CD14-positive monocyte (primary cell): ENCODE data around the gene SLC6A12. TPM values are rescaled to one million over a fixed set of nuclear protein-coding genes. Genes with fewer than 3 reads are reported as not detected.

Experiments
- DNase-seq, 3 donors: peaks; one replicate each; pipeline ENCODE4 v3.0.0-alpha.2; 2011 to 2022
- H2AFZ ChIP-seq: 2 replicates; pipeline ENCODE4 v1.6.0; 2012; ENCODE audit warnings: mild to moderate bottlenecking, low read depth, low read length, inconsistent platforms; ENCODE audit not compliant: insufficient read depth, poor library complexity, severe bottlenecking
- H3K27ac ChIP-seq, 2 donors: 1 replicate in 1 of 2; 2 replicates in 1 of 2; pipeline ENCODE4 v1.5.1; 2012 to 2013; ENCODE audit warnings: low read length in 2 of 2, control low read depth in 1 of 2, inconsistent platforms in 1 of 2, low read depth in 1 of 2, mild to moderate bottlenecking in 1 of 2
- H3K27me3 ChIP-seq, 2 donors: one replicate each; pipeline versions ENCODE4 v1.6.0 to v1.6.1; 2011 to 2013; ENCODE audit warnings: low read length in 2 of 2; ENCODE audit not compliant: control insufficient read depth in 2 of 2, insufficient read depth in 2 of 2
- H3K36me3 ChIP-seq, 2 donors: replicated peaks in 1 of 2; 1 replicate in 1 of 2; 2 replicates in 1 of 2; pipeline versions ENCODE4 v1.5.1 to v1.6.1; 2012 to 2013; ENCODE audit warnings: low read length in 2 of 2, control low read depth in 1 of 2, inconsistent platforms in 1 of 2, mild to moderate bottlenecking in 1 of 2; ENCODE audit not compliant: insufficient read depth in 2 of 2, control insufficient read depth in 1 of 2
- H3K4me1 ChIP-seq, 2 donors: 1 replicate in 1 of 2; 2 replicates in 1 of 2; pipeline versions ENCODE4 v1.5.1 to v1.6.1; 2012 to 2013; ENCODE audit warnings: low read length in 2 of 2, control low read depth in 1 of 2, inconsistent platforms in 1 of 2, mild to moderate bottlenecking in 1 of 2, moderate library complexity in 1 of 2; ENCODE audit not compliant: insufficient read depth in 2 of 2, control insufficient read depth in 1 of 2
- H3K4me2 ChIP-seq: replicated peaks from 2 replicates; pipeline ENCODE3; 2012; ENCODE audit warnings: low read length, moderate library complexity, mild to moderate bottlenecking; ENCODE audit not compliant: poor library complexity, severe bottlenecking; ENCODE audit errors: extremely low read depth
- H3K4me3 ChIP-seq, 3 experiments: fragments of 200-600 bp in 1 of 3; sonication (generic) in 1 of 3; replicated peaks in 1 of 3; 1 replicate in 2 of 3; 2 replicates in 1 of 3; pipeline ENCODE4 v1.5.1; 2011 to 2013; ENCODE audit warnings: low read length in 3 of 3, mild to moderate bottlenecking in 3 of 3, control low read depth in 2 of 3, low read depth in 2 of 3, inconsistent platforms in 1 of 3, moderate library complexity in 1 of 3
- H3K79me2 ChIP-seq: 2 replicates; pipeline ENCODE4 v1.6.0; 2012; ENCODE audit warnings: mild to moderate bottlenecking, control low read depth, inconsistent platforms, low read length, moderate library complexity; ENCODE audit not compliant: insufficient read depth
- H3K9ac ChIP-seq: 2 replicates; pipeline ENCODE4 v1.6.0; 2017; ENCODE audit warnings: low read length, mild to moderate bottlenecking; ENCODE audit not compliant: insufficient read depth, poor library complexity, severe bottlenecking
- H3K9me3 ChIP-seq, 2 donors: replicated peaks in 1 of 2; 1 replicate in 1 of 2; 2 replicates in 1 of 2; pipeline versions ENCODE4 v1.5.1 to v1.6.1; 2012 to 2013; ENCODE audit warnings: low read length in 2 of 2, control low read depth in 1 of 2; ENCODE audit not compliant: control insufficient read depth in 1 of 2, insufficient read depth in 1 of 2
- H4K20me1 ChIP-seq: 2 replicates; pipeline ENCODE4 v1.6.0; 2012; ENCODE audit warnings: mild to moderate bottlenecking, low read length, control low read depth, moderate library complexity; ENCODE audit not compliant: insufficient read depth
- H3K27ac Mint-ChIP-seq, 7 donors: one replicate each; pipeline ENCODE4 v1.8.0; 2020; ENCODE audit warnings: mild to moderate bottlenecking in 7 of 7, mixed read lengths in 7 of 7, moderate library complexity in 6 of 7, inconsistent platforms in 2 of 7
- H3K27me3 Mint-ChIP-seq, 3 donors: one replicate each; pipeline ENCODE4 v1.8.0; 2021 to 2022; ENCODE audit warnings: low read depth in 3 of 3, mild to moderate bottlenecking in 3 of 3, mixed read lengths in 3 of 3, moderate library complexity in 3 of 3, inconsistent platforms in 1 of 3
- H3K36me3 Mint-ChIP-seq, 2 donors: one replicate each; pipeline ENCODE4 v1.8.0; 2020; ENCODE audit warnings: mixed read lengths in 2 of 2, inconsistent platforms in 1 of 2, mild to moderate bottlenecking in 1 of 2
- H3K4me1 Mint-ChIP-seq: one replicate; pipeline ENCODE4 v1.8.0; 2020; ENCODE audit warnings: mild to moderate bottlenecking, mixed read lengths
- H3K4me3 Mint-ChIP-seq, 2 donors: one replicate each; pipeline ENCODE4 v1.8.0; 2020; ENCODE audit warnings: mild to moderate bottlenecking in 2 of 2, mixed read lengths in 2 of 2, moderate library complexity in 1 of 2
- H3K9me3 Mint-ChIP-seq, 7 donors: one replicate each; pipeline ENCODE4 v1.8.0; 2020 to 2022; ENCODE audit warnings: mixed read lengths in 7 of 7, mild to moderate bottlenecking in 6 of 7, moderate library complexity in 6 of 7, inconsistent platforms in 2 of 7
- CTCF ChIP-seq: fragments of 200-600 bp; IDR thresholded peaks from one replicate; pipeline ENCODE4 v1.8.0; 2022; ENCODE audit warnings: antibody characterized with exemption, mild to moderate bottlenecking
- WGBS: methylation state at CpG from one replicate; pipeline ENCODE4 v1.1.5; 2013; ENCODE audit warnings: missing lambda C conversion rate; ENCODE audit not compliant: insufficient coverage; 5-methylcytosine and 5-hydroxymethylcytosine counted together
- intact Hi-C, 2 donors: fragments of 100-400 bp; cut with micrococcal nuclease; formaldehyde crosslinking; loops; one replicate each; pipeline versions ENCODE4 v1.15.0 to v1.15.1; 2023
- polyA minus RNA-seq: library from RNA; depleted of rRNA, polyadenylated mRNA; stranded (reverse); fragments of >200 nt; gene quantifications from 2 replicates; pipeline ENCODE4 v1.2.3, GENCODE V29; 2012
- polyA plus RNA-seq, 3 donors: library from polyadenylated mRNA; depleted of rRNA in 1 of 3; unstranded in 2 of 3; stranded (reverse) in 1 of 3; fragments of 300-500 nt in 2 of 3; fragments of >200 nt in 1 of 3; fragmentation: Illumina TruSeq in 2 of 3; gene quantifications; 1 replicate in 2 of 3; 2 replicates in 1 of 3; pipeline ENCODE4 v1.2.3, GENCODE V29; 2012 to 2021
- total RNA-seq, 12 experiments: library from RNA in 1 of 12; stranded (reverse) in 1 of 12; fragments of 120-200 nt in 1 of 12; gene quantifications; one replicate each; pipeline ENCODE4 v1.2.4 and lab custom pipeline; 2013 to 2026; ENCODE audit warnings: mixed read lengths in 6 of 12, inconsistent platforms in 1 of 12

The SLC6A12 gene
- total RNA-seq (2013), result 8.9 TPM
- polyA plus RNA-seq (1 to 10 TPM; 5.7 to 8.3 (median 8.0) TPM), polyA minus RNA-seq (9.6 and 13.7 TPM in 2 replicates), total RNA-seq (lab: John Stamatoyannopoulos, UW) (1.6 to 8.0 (median 5.3) reads per million in 11 experiments)

- peaks cover 12 to 18% of the 10 kb centered on the region in 2 donors for H3K36me3 Mint-ChIP-seq
- H3K4me3 ChIP-seq, result peak within 1 kb of the TSS; percentile 48 to 81 (median 64)
- peaks cover 0 to 12% of the 10 kb centered on the region in 2 donors for H3K36me3 ChIP-seq
- peaks cover 43 to 46% of the 10 kb centered on the region in 2 donors for H3K4me1 ChIP-seq
- H3K79me2 ChIP-seq, result no peaks in the 10 kb centered on the region
- H3K4me3 Mint-ChIP-seq, result peak within 1 kb of the TSS; percentile 87 to 96
- WGBS, result 20% methylated on average over 6 of the region's 14 CpGs
- peaks cover 0 to 6% (median 3%) of the 10 kb centered on the region in 3 donors for H3K27me3 Mint-ChIP-seq
- peak within 1 kb of the TSS; percentile 87 for H3K4me2 ChIP-seq
- H3K9me3 ChIP-seq, result no peaks in the 10 kb centered on the region
- peak within 1 kb of the TSS; percentile 93 to 98 (median 97) for H3K27ac Mint-ChIP-seq
- H3K9me3 Mint-ChIP-seq, result no peaks in the 10 kb centered on the region
- intact Hi-C loops, result no loop called here
- no peaks in the 10 kb centered on the region for H4K20me1 ChIP-seq
- peaks cover 49% of the 10 kb centered on the region for H3K4me1 Mint-ChIP-seq
- peak in 2 of 3 donors; percentile 27 to 71 for DNase-seq
- peak within 1 kb of the TSS; percentile 75 for H2AFZ ChIP-seq
- peak within 1 kb of the TSS; percentile 85 to 93 for H3K27ac ChIP-seq
- H3K9ac ChIP-seq, result peak within 1 kb of the TSS; percentile 76
- no peak for TF ChIP-seq CTCF
- no peaks in the 10 kb centered on the region for H3K27me3 ChIP-seq
Observed at GRCh38 chr12:214003-214741, at the start of gene SLC6A12. Gene SLC6A12, minus strand, starts transcription at chr12:214157. Its CDS starts 4,171 bp downstream, at chr12:209986.

GRCh38 chr12:263574-263973 is 49.6 kb upstream of the SLC6A12 start:
- no peaks in the 10 kb centered on the region for H4K20me1 ChIP-seq
- no peak overlapping the region for H2AFZ ChIP-seq
- intact Hi-C loops, result no loop called here
- TF ChIP-seq CTCF, result no peak
- no peaks in the 10 kb centered on the region for H3K36me3 ChIP-seq
- whole genome bisulfite sequencing, result 89% methylated on average over 9 of the region's 9 CpGs
- H3K27me3 ChIP-seq, result peaks cover 3 to 8% of the 10 kb centered on the region in 2 donors
- H3K4me2 ChIP-seq, result no peak overlapping the region
- H3K27ac ChIP-seq, result no peak overlapping the region
- no peaks in the 10 kb centered on the region for H3K9me3 ChIP-seq
- H3K4me3 ChIP-seq, result no peak overlapping the region
- H3K4me1 Mint-ChIP-seq, result peaks cover 5% of the 10 kb centered on the region
- H3K27me3 Mint-ChIP-seq, result peaks cover 10 to 33% (median 19%) of the 10 kb centered on the region in 3 donors
- no peak overlapping the region for H3K4me3 Mint-ChIP-seq
- H3K27ac Mint-ChIP-seq, result no peak overlapping the region
- DNase-seq, result no peak
- no peak overlapping the region for H3K9ac ChIP-seq
- H3K4me1 ChIP-seq, result no peaks in the 10 kb centered on the region
- no peaks in the 10 kb centered on the region for H3K36me3 Mint-ChIP-seq
- H3K79me2 ChIP-seq, result no peaks in the 10 kb centered on the region
- H3K9me3 Mint-ChIP-seq, result peaks cover 0 to 3% (median 0%) of the 10 kb centered on the region in 7 donors
